ENCODE data around the gene PCDHGA11.

- TF ChIP-seq CTCF (IDR thresholded peaks at IDR 0.05) (no peak), POLR2A (IDR thresholded peaks at IDR 0.05) (no peak)
These were observed 22.2 kb upstream of the PCDHGA11 start for GRCh38 chr5:141398608-141399007.
